ENCODE measurements around the gene ALKBH4.
"Not testable (repeated sequence)": the region's sequence is repeated elsewhere in the genome, so short reads cannot be mapped to it uniquely, and the experiment has no call there.

ALKBH4 gene
- 1.9 to 5.7 reads per million in 2 donors for total RNA-seq

- DNase-seq, result peak; percentile 89 to 95 (median 91)
Observed at GRCh38 chr7:102464577-102465280, at the start of gene ALKBH4, which contains the start of gene LRWD1. Gene ALKBH4, minus strand, starts transcription at chr7:102464863. Its CDS starts 27 bp downstream, at chr7:102464836. Gene LRWD1, plus strand, starts transcription at chr7:102464984. Its CDS starts 97 bp downstream, at chr7:102465081.

GRCh38 chr7:102512642-102513221 is 48.1 kb upstream of the ALKBH4 start:
- peak in 1 of 5 experiments; percentile 0 for DNase-seq

GRCh38 chr7:102511860-102512522 is 47.3 kb upstream of the ALKBH4 start:
- not testable (repeated sequence) for DNase-seq

- DNase-seq, result not testable (repeated sequence)
Observed at GRCh38 chr7:102510575-102510974, 45.9 kb upstream of the ALKBH4 start.

- DNase-seq, result not testable (repeated sequence)
Observed at GRCh38 chr7:102507410-102508088, 42.9 kb upstream of the ALKBH4 start.

GRCh38 chr7:102505298-102506185 is 40.9 kb upstream of the ALKBH4 start:
- DNase-seq, result not testable (repeated sequence)

- DNase-seq, result not testable (repeated sequence)
Observed at GRCh38 chr7:102503141-102503540, 38.5 kb upstream of the ALKBH4 start.

GRCh38 chr7:102498321-102498720 is 33.7 kb upstream of the ALKBH4 start:
- DNase-seq, result not testable (repeated sequence)

GRCh38 chr7:102497308-102497707 is 32.6 kb upstream of the ALKBH4 start:
- DNase-seq, result not testable (repeated sequence)

GRCh38 chr7:102496861-102497260 is 32.2 kb upstream of the ALKBH4 start:
- DNase-seq, result not testable (repeated sequence)

GRCh38 chr7:102494473-102495149 is 29.9 kb upstream of the ALKBH4 start:
- not testable (repeated sequence) for DNase-seq

GRCh38 chr7:102494026-102494425 is 29.4 kb upstream of the ALKBH4 start:
- not testable (repeated sequence) for DNase-seq

- DNase-seq, result not testable (repeated sequence)
Observed at GRCh38 chr7:102493220-102493935, 28.7 kb upstream of the ALKBH4 start.

- peak in 4 of 5 experiments; percentile 39 to 48 (median 45) for DNase-seq
Observed at GRCh38 chr7:102490529-102491075, 25.9 kb upstream of the ALKBH4 start.

- not testable (repeated sequence) for DNase-seq
Observed at GRCh38 chr7:102484317-102484716, 19.7 kb upstream of the ALKBH4 start.

GRCh38 chr7:102481962-102482361 is 17.3 kb upstream of the ALKBH4 start:
- not testable (repeated sequence) for DNase-seq

- not testable (repeated sequence) for DNase-seq
Observed at GRCh38 chr7:102479982-102480637, 15.4 kb upstream of the ALKBH4 start.

- DNase-seq, result not testable (repeated sequence)
Observed at GRCh38 chr7:102479209-102479584, 14.5 kb upstream of the ALKBH4 start.

Data from T-helper 2 cell (primary cell).